IPS-15b (cell line): ENCODE data around the gene ITIH5.

Experiments used
- H3K27me3 ChIP-seq: one replicate; pipeline ENCODE4 v1.6.1; 2013; ENCODE audit warnings: low read length; ENCODE audit not compliant: control insufficient read depth, insufficient read depth
- H3K36me3 ChIP-seq: one replicate; pipeline ENCODE4 v1.6.1; 2013; ENCODE audit warnings: low read length; ENCODE audit not compliant: control insufficient read depth, insufficient read depth
- H3K4me1 ChIP-seq: one replicate; pipeline ENCODE4 v1.6.1; 2013; ENCODE audit warnings: mild to moderate bottlenecking, low read length; ENCODE audit not compliant: control insufficient read depth, insufficient read depth
- H3K4me3 ChIP-seq: one replicate; pipeline ENCODE4 v1.5.1; 2013; ENCODE audit warnings: low read depth, low read length
- H3K9ac ChIP-seq: one replicate; pipeline ENCODE4 v1.6.1; 2013; ENCODE audit warnings: low read depth, mild to moderate bottlenecking, low read length
- H3K9me3 ChIP-seq: one replicate; pipeline ENCODE4 v1.6.1; 2013; ENCODE audit warnings: mild to moderate bottlenecking, low read length; ENCODE audit not compliant: control insufficient read depth, insufficient read depth

Gene ITIH5

DNA sequence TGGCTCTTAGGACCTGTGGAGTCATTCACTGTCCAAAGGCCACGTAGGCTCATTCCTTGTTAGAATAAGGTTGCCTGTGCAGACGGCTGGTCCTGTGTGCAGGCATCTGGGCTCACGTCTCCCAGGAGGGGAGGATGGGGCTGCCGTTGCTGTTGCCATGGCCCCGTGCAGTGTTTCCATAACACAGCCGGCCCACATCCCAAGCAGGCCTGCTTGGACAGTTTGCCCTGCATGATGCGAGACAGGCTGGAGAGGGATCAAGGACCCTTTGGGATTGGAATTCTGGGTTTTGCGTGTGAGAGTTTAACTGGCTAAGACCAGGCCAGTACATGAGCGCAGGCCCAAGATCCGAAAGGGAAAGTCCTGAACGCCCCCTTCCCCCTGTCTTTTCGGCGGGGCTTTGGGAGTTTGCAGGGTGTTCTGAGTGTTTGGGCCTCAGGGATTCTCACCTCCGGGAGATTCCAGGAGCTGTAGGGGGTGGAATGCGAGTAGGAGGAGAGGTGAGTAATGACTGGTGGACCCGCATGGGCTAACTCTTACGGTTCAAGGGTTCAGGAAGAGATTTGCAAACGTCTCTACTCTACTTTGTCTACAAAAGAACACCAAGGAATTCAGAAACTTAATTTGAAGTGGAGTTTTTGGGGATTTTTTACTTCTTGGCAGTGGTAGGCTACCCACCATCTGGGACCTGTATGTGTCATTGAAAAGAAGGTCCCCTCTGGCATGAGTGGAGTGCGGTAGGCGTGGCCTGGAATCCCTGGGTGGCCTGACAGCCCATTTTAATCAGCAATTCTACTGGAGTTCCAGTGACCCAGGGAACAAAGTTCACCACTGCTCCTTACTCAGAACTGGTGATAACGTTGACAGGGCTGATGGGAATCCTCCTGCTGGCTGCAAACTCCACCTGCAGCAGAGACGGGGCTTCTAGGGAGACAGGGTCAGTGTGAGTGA lies 125.4 kb downstream of the ITIH5 start:
- Histone ChIP-seq H3K4me3 (no peak overlapping the region), H3K27me3 (no peaks in the 10 kb centered on the region), H3K9me3 (no peaks in the 10 kb centered on the region), H3K4me1 (peaks cover 15% of the 10 kb centered on the region), H3K36me3 (no peaks in the 10 kb centered on the region), H3K9ac (no peak overlapping the region)

DNA sequence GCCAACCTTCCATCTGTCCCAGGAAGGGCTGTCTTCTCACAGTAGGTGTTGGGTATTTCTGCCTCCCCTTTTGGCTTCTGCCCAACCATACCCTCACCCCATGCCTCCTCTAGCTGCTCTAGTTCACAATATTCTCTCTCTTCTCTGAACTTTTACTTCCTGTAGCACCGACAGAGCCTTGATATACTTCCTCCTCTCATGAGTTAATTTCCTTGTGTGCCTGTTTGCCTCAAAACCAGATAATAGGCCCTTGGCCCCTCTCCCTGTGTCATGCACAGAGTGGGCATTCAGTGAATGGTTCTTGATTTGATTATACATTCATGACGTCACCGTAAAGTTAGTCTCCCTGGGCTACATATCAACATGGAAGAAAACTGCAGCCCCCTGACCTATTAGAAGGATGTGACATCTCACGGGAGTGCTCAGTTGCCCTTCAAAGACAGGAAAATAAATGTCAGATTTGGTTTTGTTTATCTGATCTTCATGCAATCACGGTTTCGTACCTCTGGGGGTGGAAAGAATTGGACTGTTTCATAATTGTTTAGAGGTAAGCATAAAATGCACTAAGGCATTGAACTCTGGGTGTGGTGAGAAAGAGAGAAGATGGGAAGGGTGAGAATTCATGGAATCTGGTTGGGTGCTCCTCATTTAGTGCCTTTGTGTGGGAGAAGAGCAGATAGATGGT lies 127.7 kb downstream of the ITIH5 start:
- Histone ChIP-seq H3K9ac (no peak overlapping the region), H3K36me3 (no peaks in the 10 kb centered on the region), H3K9me3 (no peaks in the 10 kb centered on the region), H3K4me1 (peaks cover 15% of the 10 kb centered on the region), H3K4me3 (no peak overlapping the region), H3K27me3 (no peaks in the 10 kb centered on the region)

DNA sequence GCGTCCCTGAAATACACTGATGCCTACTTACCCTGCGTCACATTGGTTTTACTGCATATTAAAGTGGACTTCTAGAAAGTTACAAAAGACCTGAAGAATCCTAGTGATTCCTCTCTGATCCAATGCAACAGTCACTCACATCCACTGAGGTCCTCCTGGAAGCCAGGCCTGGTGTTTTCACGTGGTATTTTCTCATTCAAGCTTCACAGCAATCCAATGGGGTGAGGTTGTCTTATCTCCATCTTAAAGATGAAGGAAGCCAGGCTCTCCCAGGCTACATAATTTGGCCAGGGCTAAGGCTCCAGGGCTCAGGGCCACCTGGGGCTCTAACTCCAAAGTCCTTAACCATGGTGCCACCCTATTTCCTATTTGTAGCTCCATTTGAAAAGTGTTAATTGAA lies 129.6 kb downstream of the ITIH5 start:
- Histone ChIP-seq H3K27me3 (no peaks in the 10 kb centered on the region), H3K9me3 (no peaks in the 10 kb centered on the region), H3K36me3 (no peaks in the 10 kb centered on the region), H3K9ac (no peak overlapping the region), H3K4me3 (no peak overlapping the region), H3K4me1 (peaks cover 16% of the 10 kb centered on the region)

DNA sequence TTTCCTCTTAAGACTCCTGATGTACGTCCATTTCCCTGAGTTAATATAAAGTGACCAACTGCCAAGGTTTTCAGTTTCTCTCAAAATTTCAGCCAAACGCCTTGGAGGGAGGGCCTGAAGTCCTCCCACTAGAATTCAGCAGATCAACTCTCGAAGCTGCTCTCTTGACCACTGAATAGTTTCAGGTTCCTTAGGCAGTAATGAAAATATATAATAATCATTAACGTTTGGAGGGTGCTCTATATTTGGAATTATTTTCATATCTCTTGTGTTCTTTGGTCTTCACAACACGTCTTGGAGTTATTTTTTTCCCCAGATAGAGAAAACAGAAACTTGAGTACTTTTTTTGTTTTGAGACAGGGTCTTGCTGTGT lies 132.3 kb downstream of the ITIH5 start:
- Histone ChIP-seq H3K9me3 (no peaks in the 10 kb centered on the region), H3K9ac (no peak overlapping the region), H3K36me3 (no peaks in the 10 kb centered on the region), H3K27me3 (no peaks in the 10 kb centered on the region), H3K4me1 (peaks cover 4% of the 10 kb centered on the region), H3K4me3 (no peak overlapping the region)

DNA sequence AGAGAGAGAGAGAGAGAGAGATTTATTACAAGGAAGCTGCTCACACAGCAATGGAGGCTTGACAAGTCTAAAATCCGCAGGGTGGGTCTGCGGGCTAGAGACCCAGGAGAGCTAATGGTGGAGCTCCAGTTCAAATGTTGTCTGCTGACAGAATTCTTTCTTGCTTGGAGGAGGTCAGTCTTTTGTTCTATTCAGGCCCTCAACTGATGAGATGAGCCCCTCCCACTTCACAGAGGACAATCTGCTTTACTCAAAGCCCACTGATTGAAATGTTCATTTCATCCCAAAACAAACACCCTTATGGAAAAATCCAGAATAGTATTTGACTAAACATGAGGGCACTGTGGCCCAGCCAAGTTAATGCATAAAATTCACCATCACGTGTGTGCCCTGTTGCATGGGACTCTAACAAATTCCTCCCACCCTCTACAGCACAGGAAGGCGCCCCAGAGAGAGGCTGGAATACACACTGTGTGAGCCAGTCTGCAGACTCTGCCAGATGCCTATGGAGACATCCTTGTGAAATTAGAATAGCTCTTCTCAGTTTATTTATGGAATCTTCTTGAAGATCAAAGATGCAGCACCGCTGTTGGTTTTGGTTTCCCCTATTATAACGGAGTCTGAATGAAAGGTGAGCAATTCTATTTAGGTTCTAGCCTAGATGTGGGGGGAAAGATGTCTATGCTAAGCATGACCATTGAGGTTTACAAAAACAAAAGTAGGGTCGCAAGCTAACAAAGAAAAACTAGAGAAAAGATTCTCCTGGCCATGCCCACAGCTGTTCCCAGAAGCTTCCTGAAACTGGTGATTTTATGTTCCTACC lies 132.9 kb downstream of the ITIH5 start:
- H3K4me1 ChIP-seq, result peaks cover 4% of the 10 kb centered on the region
- no peak overlapping the region for H3K4me3 ChIP-seq
- no peaks in the 10 kb centered on the region for H3K36me3 ChIP-seq
- H3K9ac ChIP-seq, result no peak overlapping the region
- no peaks in the 10 kb centered on the region for H3K9me3 ChIP-seq
- H3K27me3 ChIP-seq, result no peaks in the 10 kb centered on the region

DNA sequence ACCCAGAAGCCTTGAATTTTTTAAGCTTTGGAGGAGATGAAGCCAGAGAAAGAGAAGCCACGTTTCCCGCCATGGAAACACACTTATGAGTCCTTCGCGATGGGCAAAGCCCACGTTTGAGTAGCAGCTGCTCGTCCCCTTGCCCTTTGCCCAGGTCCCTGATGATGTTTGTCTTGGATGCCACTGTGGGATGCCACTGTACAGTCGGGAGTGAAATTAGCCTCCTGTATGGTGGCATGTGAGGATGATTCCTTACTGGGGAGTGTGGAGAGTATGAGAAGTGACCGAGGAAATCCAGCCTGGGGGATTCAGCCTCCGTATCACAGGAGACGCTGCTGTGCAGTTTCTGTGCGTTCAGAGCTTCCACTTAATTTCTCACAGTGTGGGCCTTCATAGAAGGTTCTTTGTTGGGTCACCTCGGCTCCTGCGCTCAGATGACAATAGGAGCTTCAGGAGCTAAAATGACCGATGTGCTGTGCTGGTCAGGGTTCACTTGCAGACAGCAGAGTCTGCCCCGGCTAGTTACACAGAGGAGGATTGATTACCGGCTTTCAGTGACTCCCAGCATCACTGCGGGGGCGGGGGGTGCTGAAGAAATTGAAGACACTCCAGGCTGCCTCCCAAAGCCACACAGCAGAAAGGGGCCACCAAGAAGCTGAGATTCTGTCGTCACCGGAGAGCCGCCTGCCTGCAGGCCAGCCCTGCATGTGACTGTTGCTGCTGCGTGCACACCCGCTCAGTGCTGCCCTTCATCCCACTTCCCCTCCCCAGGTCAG lies 133.9 kb downstream of the ITIH5 start:
- Histone ChIP-seq H3K4me3 (no peak overlapping the region), H3K9ac (no peak overlapping the region), H3K27me3 (no peaks in the 10 kb centered on the region), H3K4me1 (peaks cover 4% of the 10 kb centered on the region), H3K9me3 (no peaks in the 10 kb centered on the region), H3K36me3 (no peaks in the 10 kb centered on the region)

DNA sequence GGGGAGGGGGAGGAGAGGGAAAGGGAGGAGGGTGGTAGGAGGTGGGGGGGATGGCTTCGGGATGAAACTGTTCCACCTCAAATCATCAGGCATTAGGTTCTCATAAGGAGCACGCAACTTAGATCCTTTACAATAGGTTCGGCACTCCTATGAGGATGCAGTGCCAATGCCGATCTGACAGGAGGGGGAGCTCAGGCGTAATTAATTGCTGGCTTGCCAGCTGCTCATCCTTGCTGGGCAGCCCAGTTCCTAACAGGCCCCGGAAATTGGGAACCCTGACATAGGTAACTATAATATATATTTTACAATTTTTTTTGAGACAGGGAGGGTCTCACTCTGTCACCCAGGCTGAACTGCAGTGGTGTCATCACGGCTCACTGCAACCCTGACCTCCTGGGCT lies 137.1 kb downstream of the ITIH5 start:
- H3K9me3 ChIP-seq, result no peaks in the 10 kb centered on the region
- H3K36me3 ChIP-seq, result no peaks in the 10 kb centered on the region
- no peak overlapping the region for H3K4me3 ChIP-seq
- H3K27me3 ChIP-seq, result no peaks in the 10 kb centered on the region
- H3K4me1 ChIP-seq, result peaks cover 4% of the 10 kb centered on the region
- no peak overlapping the region for H3K9ac ChIP-seq

DNA sequence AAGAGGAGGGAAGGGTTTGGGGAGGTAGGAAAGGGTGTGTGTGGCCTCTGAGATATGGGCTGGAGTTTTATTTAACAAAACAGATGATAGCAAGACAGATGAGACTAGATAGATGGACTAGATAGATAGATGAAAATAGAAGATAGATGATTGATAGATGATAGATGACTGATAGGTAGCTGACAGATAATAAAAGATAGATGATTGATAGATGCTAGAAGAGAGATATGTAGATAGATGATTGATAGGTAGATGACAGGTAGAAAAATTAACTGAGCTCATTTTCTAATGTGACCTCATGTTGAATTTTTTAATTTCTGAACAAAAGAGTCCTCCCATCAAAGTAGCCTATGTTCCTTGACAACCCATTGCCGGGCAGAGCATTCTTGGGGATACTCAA lies 139.3 kb downstream of the ITIH5 start:
- H3K4me3 ChIP-seq, result no peak overlapping the region
- H3K9ac ChIP-seq, result no peak overlapping the region
- no peaks in the 10 kb centered on the region for H3K9me3 ChIP-seq
- H3K27me3 ChIP-seq, result no peaks in the 10 kb centered on the region
- H3K36me3 ChIP-seq, result no peaks in the 10 kb centered on the region
- H3K4me1 ChIP-seq, result no peaks in the 10 kb centered on the region

DNA sequence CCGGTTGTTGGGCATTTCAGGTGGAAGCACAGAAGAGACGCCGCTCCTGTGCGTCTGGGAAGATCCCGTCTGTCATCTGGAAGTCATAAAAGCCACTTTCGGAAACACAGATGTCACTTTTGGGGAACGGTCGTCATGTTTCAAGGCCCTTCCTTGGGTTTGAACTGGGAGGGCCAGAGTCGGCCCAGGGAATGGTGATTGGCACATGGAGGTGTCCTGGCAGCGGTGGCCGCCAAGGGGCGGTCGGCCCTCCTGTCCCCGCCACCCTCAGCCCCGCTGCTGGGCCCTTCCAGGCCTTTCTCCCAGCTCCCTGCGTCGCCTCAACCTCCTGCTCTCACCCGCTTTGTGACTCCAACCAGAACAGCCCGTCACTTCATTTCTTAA lies 140.8 kb downstream of the ITIH5 start:
- Histone ChIP-seq H3K9me3 (no peaks in the 10 kb centered on the region), H3K4me1 (no peaks in the 10 kb centered on the region), H3K27me3 (no peaks in the 10 kb centered on the region), H3K36me3 (no peaks in the 10 kb centered on the region), H3K9ac (no peak overlapping the region), H3K4me3 (no peak overlapping the region)

DNA sequence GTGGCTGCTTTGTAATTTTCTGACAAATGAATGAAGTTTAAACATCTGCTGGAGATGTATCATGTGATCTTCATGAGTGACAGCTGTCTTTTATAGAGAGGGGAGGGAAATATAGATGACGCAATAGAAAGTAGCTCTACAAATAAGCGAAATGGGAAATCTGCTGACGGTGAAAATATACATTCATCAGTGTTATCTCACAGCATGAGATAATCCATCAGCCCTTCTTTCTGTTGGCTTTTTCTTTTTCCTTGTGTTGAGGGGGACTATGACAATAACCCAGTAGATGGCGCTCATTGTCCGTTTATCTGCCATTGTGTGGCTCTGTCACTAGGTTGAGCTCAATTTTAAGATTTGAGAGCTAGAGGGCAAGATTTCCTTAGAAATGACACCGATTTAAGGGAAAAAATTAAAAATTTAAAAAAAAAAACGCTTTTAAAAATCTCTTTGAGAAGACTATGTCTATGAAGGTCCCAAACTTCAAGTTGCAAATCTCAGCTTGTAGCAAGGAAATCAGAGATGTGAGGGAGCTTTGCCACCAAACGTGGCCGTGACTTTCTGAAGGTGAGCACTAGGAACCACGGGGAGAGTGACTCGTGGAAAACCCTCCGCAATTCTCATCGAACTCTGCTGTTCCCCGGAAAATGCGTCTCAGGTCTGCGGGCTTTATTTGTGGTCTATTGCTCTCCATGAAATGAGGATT lies 141.3 kb downstream of the ITIH5 start:
- Histone ChIP-seq H3K9ac (no peak overlapping the region), H3K36me3 (no peaks in the 10 kb centered on the region), H3K4me3 (no peak overlapping the region), H3K4me1 (no peaks in the 10 kb centered on the region), H3K27me3 (no peaks in the 10 kb centered on the region), H3K9me3 (no peaks in the 10 kb centered on the region)

DNA sequence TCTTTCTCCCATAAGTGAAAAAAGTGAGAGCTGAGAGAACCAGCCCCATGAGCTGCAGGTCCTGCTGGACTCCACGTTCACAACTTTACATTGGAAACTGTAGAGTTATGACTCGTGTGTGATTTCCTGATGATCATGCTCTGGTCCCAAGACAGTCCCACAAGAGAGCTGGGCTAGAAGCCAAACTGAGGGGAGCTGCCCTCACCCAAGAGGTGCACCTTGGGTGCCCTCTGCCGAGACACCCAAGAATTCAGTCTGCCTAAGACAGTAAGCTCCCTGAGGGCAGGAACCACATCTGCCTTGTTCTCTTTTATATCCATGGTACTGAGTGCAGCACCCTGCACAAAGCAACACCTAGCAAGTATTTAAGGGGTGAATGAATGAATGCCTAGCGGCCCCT lies 143.1 kb downstream of the ITIH5 start:
- Histone ChIP-seq H3K36me3 (no peaks in the 10 kb centered on the region), H3K9ac (no peak overlapping the region), H3K4me1 (no peaks in the 10 kb centered on the region), H3K4me3 (no peak overlapping the region), H3K27me3 (no peaks in the 10 kb centered on the region), H3K9me3 (no peaks in the 10 kb centered on the region)
